Fibroblast of lung (primary cell): Measurements from ENCODE around the gene DPP10. TPM values are rescaled to one million over a fixed set of nuclear protein-coding genes. Genes with fewer than 3 reads are reported as not detected.

Source experiments
- DNase-seq, 2 donors: peaks; one replicate each; pipeline versions ENCODE4 v3.0.0 to v3.0.0-alpha.2; 2010; ENCODE audit warnings: low read depth in 2 of 2
- H2AFZ ChIP-seq: 2 replicates; pipeline ENCODE4 v1.5.1; 2012; ENCODE audit warnings: low read length, control low read depth, inconsistent platforms
- H3K27ac ChIP-seq: 2 replicates; pipeline ENCODE4 v1.5.1; 2011; ENCODE audit warnings: low read length, control low read depth; ENCODE audit not compliant: insufficient read depth
- H3K27me3 ChIP-seq: 2 replicates; pipeline ENCODE4 v1.5.1; 2011; ENCODE audit warnings: mild to moderate bottlenecking, low read length; ENCODE audit not compliant: control insufficient read depth, insufficient read depth
- H3K36me3 ChIP-seq: 2 replicates; pipeline ENCODE4 v1.5.1; 2011; ENCODE audit warnings: low read length; ENCODE audit not compliant: control insufficient read depth, insufficient read depth
- H3K4me1 ChIP-seq: 2 replicates; pipeline ENCODE4 v1.5.1; 2011; ENCODE audit warnings: low read length; ENCODE audit not compliant: control insufficient read depth, insufficient read depth; ENCODE audit errors: extremely low read depth
- H3K4me2 ChIP-seq: 2 replicates; pipeline ENCODE4 v1.5.1; 2011; ENCODE audit warnings: low read length, control low read depth; ENCODE audit not compliant: insufficient read depth; ENCODE audit errors: extremely low read depth
- H3K4me3 ChIP-seq, 4 experiments: fragments of 200-600 bp in 1 of 4; sonication (generic) in 1 of 4; replicated peaks in 1 of 4; 2 replicates each; pipeline ENCODE4 v1.5.1; 2011 to 2016; ENCODE audit warnings: low read length in 4 of 4, low read depth in 3 of 4, mild to moderate bottlenecking in 3 of 4, control low read depth in 2 of 4, inconsistent platforms in 1 of 4, mixed read lengths in 1 of 4; ENCODE audit not compliant: insufficient read depth in 1 of 4; ENCODE audit errors: control extremely low read depth in 1 of 4
- H3K79me2 ChIP-seq: 2 replicates; pipeline ENCODE4 v1.5.1; 2012; ENCODE audit warnings: mild to moderate bottlenecking, low read length, inconsistent platforms; ENCODE audit not compliant: control insufficient read depth, insufficient read depth
- H3K9ac ChIP-seq: 2 replicates; pipeline ENCODE4 v1.5.1; 2011; ENCODE audit warnings: mild to moderate bottlenecking, low read length, control low read depth; ENCODE audit not compliant: insufficient read depth
- H3K9me3 ChIP-seq: 2 replicates; pipeline ENCODE4 v1.5.1; 2012; ENCODE audit warnings: low read depth, low read length; ENCODE audit not compliant: control insufficient read depth, insufficient read depth
- H4K20me1 ChIP-seq: 2 replicates; pipeline ENCODE4 v1.5.1; 2011; ENCODE audit warnings: low read length; ENCODE audit not compliant: control insufficient read depth, insufficient read depth; ENCODE audit errors: extremely low read depth
- CTCF ChIP-seq, 2 donors: IDR thresholded peaks in 1 of 2; conservative IDR thresholded peaks in 1 of 2; 1 replicate in 1 of 2; 2 replicates in 1 of 2; pipeline ENCODE4 v1.5.1; 2011 to 2012; ENCODE audit warnings: low read length in 2 of 2, control low read depth in 1 of 2, inconsistent platforms in 1 of 2, low read depth in 1 of 2, mild to moderate bottlenecking in 1 of 2
- EZH2 ChIP-seq: IDR thresholded peaks from 2 replicates; pipeline ENCODE4 v1.5.1; 2012; ENCODE audit warnings: low read length, control low read depth, mild to moderate bottlenecking; ENCODE audit errors: missing control alignments
- polyA plus RNA-seq, 2 donors: library from polyadenylated mRNA; depleted of rRNA in 1 of 2; stranded (reverse) in 1 of 2; unstranded in 1 of 2; fragments of >200 nt; gene quantifications; 2 replicates each; pipeline ENCODE4 v1.2.1, GENCODE V29; 2011 to 2012; ENCODE audit warnings: missing spikeins in 1 of 2
- total RNA-seq: library from RNA; depleted of rRNA; stranded (reverse); fragments of >200 nt; gene quantifications from 2 replicates; pipeline ENCODE4 v1.2.1, GENCODE V29; 2014

Gene DPP10
- total and polyA plus RNA-seq, 2 donors (not counting 1 experiment from before 2014, with no cell fraction given) = not detected

GRCh38 chr2:114922076-114922475 is 479.6 kb downstream of the DPP10 start:
- Histone ChIP-seq H3K4me2 (no peak overlapping the region), H3K9ac (no peak overlapping the region), H4K20me1 (no peaks in the 10 kb centered on the region), H3K4me3 (no peak overlapping the region), H3K9me3 (no peaks in the 10 kb centered on the region), H3K36me3 (no peaks in the 10 kb centered on the region), H3K4me1 (no peaks in the 10 kb centered on the region), H3K79me2 (no peaks in the 10 kb centered on the region), H2AFZ (no peak overlapping the region), H3K27ac (no peak overlapping the region), H3K27me3 (no peaks in the 10 kb centered on the region)
- DNase-seq = no peak
- no peak for TF ChIP-seq CTCF (conservative IDR thresholded peaks at IDR 0.05 in 1 of 2, IDR thresholded peaks at IDR 0.05 in 1 of 2; ENCODE audit: low read depth in 1 of 2, low read length in 2 of 2)
- no peak for TF ChIP-seq EZH2

GRCh38 chr2:114925296-114926255 is 483.1 kb downstream of the DPP10 start:
- no peak for DNase-seq
- Histone ChIP-seq H3K4me1 (no peaks in the 10 kb centered on the region), H3K4me3 (no peak overlapping the region)

More at GRCh38 chr2:114925296-114926255, 483.1 kb downstream of the DPP10 start:
- Histone ChIP-seq H3K79me2 (no peaks in the 10 kb centered on the region), H4K20me1 (no peaks in the 10 kb centered on the region), H3K4me2 (no peak overlapping the region), H3K27me3 (no peaks in the 10 kb centered on the region), H3K36me3 (no peaks in the 10 kb centered on the region), H2AFZ (no peak overlapping the region), H3K27ac (no peak overlapping the region), H3K9ac (no peak overlapping the region), H3K9me3 (no peaks in the 10 kb centered on the region)
- no peak for TF ChIP-seq EZH2
- no peak for TF ChIP-seq CTCF (conservative IDR thresholded peaks at IDR 0.05 in 1 of 2, IDR thresholded peaks at IDR 0.05 in 1 of 2; ENCODE audit: low read depth in 1 of 2, low read length in 2 of 2)
